AG04450 (cell line): ENCODE results near the gene CDK6. TPM values are rescaled to one million over a fixed set of nuclear protein-coding genes. Genes with fewer than 3 reads are reported as not detected.

Source experiments
- CTCF ChIA-PET: fragments of 300-600, 350-600 bp; formaldehyde crosslinking; extraction: SDS; loops from one replicate; lab custom pipeline; 2022; ENCODE audit warnings: antibody characterized with exemption, inconsistent platforms; lab: Charles Lee
- POLR2A ChIA-PET: fragments of 350-600 bp; formaldehyde crosslinking; extraction: SDS; loops from one replicate; lab custom pipeline; 2021; ENCODE audit warnings: antibody characterized with exemption, inconsistent platforms; lab: Yijun Ruan, JAX
- DNase-seq: peaks from one replicate; pipeline ENCODE4 v3.0.0-alpha.2; 2011; ENCODE audit warnings: low read depth, low spot score
- H3K27ac ChIP-seq: one replicate; pipeline ENCODE4 v1.5.1; 2012; ENCODE audit warnings: low read depth, low read length, control low read depth
- H3K27me3 ChIP-seq: one replicate; pipeline ENCODE4 v1.6.0; 2012; ENCODE audit warnings: low read length; ENCODE audit not compliant: control insufficient read depth, insufficient read depth
- H3K4me3 ChIP-seq: 2 replicates; pipeline ENCODE4 v1.5.1; 2011; ENCODE audit warnings: mild to moderate bottlenecking, low read depth, low read length, control low read depth
- H3K9me3 ChIP-seq: 2 replicates; pipeline ENCODE4 v1.5.1; 2012; ENCODE audit warnings: low read length; ENCODE audit not compliant: control insufficient read depth, insufficient read depth
- CTCF ChIP-seq: IDR thresholded peaks from 2 replicates; pipeline ENCODE4 v1.5.1; 2011; ENCODE audit warnings: low read depth, low read length, control low read depth, inconsistent platforms
- polyA plus RNA-seq: library from polyadenylated mRNA; depleted of rRNA; stranded (reverse); fragments of >200 nt; gene quantifications from 2 replicates; pipeline ENCODE4 v1.2.3, GENCODE V29; 2011

CDK6 gene
- polyA plus RNA-seq, 1 experiment = 40.6 TPM

GRCh38 chr7:92751902-92752901, 84.2 kb downstream of the CDK6 start:
- peak overlapping the region; percentile 62 for H3K27ac ChIP-seq
- no peaks in the 10 kb centered on the region for H3K9me3 ChIP-seq
- CTCF ChIA-PET = interaction anchor here (0.5 kb wide), 1 partner anchor 260 kb away, joined by 3 read pairs; no protein-coding TSS in a partner anchor
- H3K27me3 ChIP-seq = no peaks in the 10 kb centered on the region
- TF ChIP-seq CTCF = no peak
- peak; percentile 87 for DNase-seq
- POLR2A ChIA-PET = interaction anchor here (0.6 to 1.0 kb wide), 3 partner anchors 10 to 56 kb away, joined by 3 to 5 read pairs (median 4); no protein-coding TSS in a partner anchor
- no peak overlapping the region for H3K4me3 ChIP-seq

GRCh38 chr7:92750946-92751345, 85.4 kb downstream of the CDK6 start:
- Histone ChIP-seq H3K27ac (no peak overlapping the region), H3K9me3 (no peaks in the 10 kb centered on the region), H3K27me3 (no peaks in the 10 kb centered on the region), H3K4me3 (no peak overlapping the region)
- ChIA-PET CTCF (no interaction called here), POLR2A (no interaction called here)
- DNase-seq = no peak
- TF ChIP-seq CTCF = no peak

- no peak for DNase-seq
- Histone ChIP-seq H3K27me3 (no peaks in the 10 kb centered on the region), H3K4me3 (no peak overlapping the region), H3K27ac (peak overlapping the region; percentile 52), H3K9me3 (no peaks in the 10 kb centered on the region)
- no peak for TF ChIP-seq CTCF
- ChIA-PET POLR2A (no interaction called here), CTCF (no interaction called here)
Observed at GRCh38 chr7:92750447-92750839, 85.9 kb downstream of the CDK6 start.

GRCh38 chr7:92749832-92750446, 86.4 kb downstream of the CDK6 start:
- Histone ChIP-seq H3K4me3 (no peak overlapping the region), H3K27ac (peak overlapping the region; percentile 21), H3K9me3 (no peaks in the 10 kb centered on the region), H3K27me3 (no peaks in the 10 kb centered on the region)
- no peak for DNase-seq
- CTCF ChIA-PET = no interaction called here
- no peak for TF ChIP-seq CTCF
- POLR2A ChIA-PET = interaction anchor here (0.7 kb wide), 1 partner anchor 9 kb away, joined by 8 read pairs; no protein-coding TSS in a partner anchor
